Tibial artery (tissue), 4 donors: ENCODE measurements around the gene SLFN5.

Experiments
- DNase-seq, 2 donors: peaks; one replicate each; pipeline ENCODE4 v3.0.0-alpha.2; 2019
- H3K27ac ChIP-seq, 2 donors: fragments of 200-600 bp; sonication (generic) in 1 of 2; 1 replicate in 1 of 2; 2 replicates in 1 of 2; pipeline ENCODE4 v1.5.1; 2018 to 2019; ENCODE audit warnings: mild to moderate bottlenecking in 1 of 2
- H3K27me3 ChIP-seq, 2 donors: fragments of 200-600 bp; sonication (generic) in 1 of 2; one replicate each; pipeline versions ENCODE4 v1.5.1 to v1.6.0; 2016 to 2019
- H3K36me3 ChIP-seq, 3 donors: fragments of 200-600 bp; sonication (generic) in 2 of 3; one replicate each; pipeline ENCODE4 v1.5.1; 2016 to 2019; ENCODE audit warnings: mild to moderate bottlenecking in 2 of 3
- H3K4me1 ChIP-seq, 4 donors: fragments of 200-600 bp; sonication (generic) in 2 of 4; 1 replicate in 3 of 4; 2 replicates in 1 of 4; pipeline ENCODE4 v1.5.1; 2016 to 2019
- H3K4me3 ChIP-seq, 2 donors: fragments of 200-600 bp; sonication (generic) in 1 of 2; 1 replicate in 1 of 2; 2 replicates in 1 of 2; pipeline ENCODE4 v1.5.1; 2018 to 2019; ENCODE audit warnings: mild to moderate bottlenecking in 2 of 2
- H3K9me3 ChIP-seq, 3 donors: fragments of 200-600 bp; sonication (generic) in 1 of 3; one replicate each; pipeline ENCODE4 v1.5.1; 2016 to 2019
- CTCF ChIP-seq, 2 experiments: fragments of 200-600 bp in 1 of 2; fragments of 450-650 bp in 1 of 2; IDR thresholded peaks; one replicate each; pipeline ENCODE4 v1.5.1; 2017 to 2019; ENCODE audit warnings: antibody characterized with exemption in 2 of 2, mild to moderate bottlenecking in 1 of 2, moderate library complexity in 1 of 2
- intact Hi-C: fragments of 100-400 bp; cut with DNase I; formaldehyde crosslinking; loops from one replicate; pipeline ENCODE4 v1.15.0; 2023; ENCODE audit warnings: low total_unique reads

Gene SLFN5

GRCh38 chr17:35214192-35214591 is 28.7 kb upstream of the SLFN5 start:
- no peak for DNase-seq
- no peak overlapping the region for H3K27ac ChIP-seq

GRCh38 chr17:35214631-35215273 is 28.1 kb upstream of the SLFN5 start:
- no peak for DNase-seq
- H3K27me3 ChIP-seq, result peaks cover 0 to 7% of the 10 kb centered on the region in 2 donors
- intact Hi-C loops, result no loop called here
- no peak overlapping the region for H3K4me3 ChIP-seq
- H3K36me3 ChIP-seq, result no peaks in the 10 kb centered on the region
- TF ChIP-seq CTCF (IDR thresholded peaks at IDR 0.05), result no peak
- no peaks in the 10 kb centered on the region for H3K4me1 ChIP-seq
- no peak overlapping the region for H3K27ac ChIP-seq
- H3K9me3 ChIP-seq, result no peaks in the 10 kb centered on the region

More at GRCh38 chr17:35214192-35214591, 28.7 kb upstream of the SLFN5 start:
- no peak for TF ChIP-seq CTCF (IDR thresholded peaks at IDR 0.05)
- Histone ChIP-seq H3K36me3 (no peaks in the 10 kb centered on the region), H3K9me3 (no peaks in the 10 kb centered on the region), H3K4me3 (no peak overlapping the region), H3K27me3 (peaks cover 0 to 7% of the 10 kb centered on the region in 2 donors), H3K4me1 (no peaks in the 10 kb centered on the region)
- intact Hi-C loops, result no loop called here

- no peaks in the 10 kb centered on the region for H3K4me1 ChIP-seq
- H3K9me3 ChIP-seq, result peaks cover 0 to 5% (median 0%) of the 10 kb centered on the region in 3 donors
- no peaks in the 10 kb centered on the region for H3K36me3 ChIP-seq
- no peak overlapping the region for H3K4me3 ChIP-seq
- H3K27ac ChIP-seq, result no peak overlapping the region
- no peak for DNase-seq
- intact Hi-C loops, result no loop called here
- no peak for TF ChIP-seq CTCF (IDR thresholded peaks at IDR 0.05)
- peaks cover 0 to 7% of the 10 kb centered on the region in 2 donors for H3K27me3 ChIP-seq
These were observed 25.8 kb upstream of the SLFN5 start for GRCh38 chr17:35217107-35217506.

GRCh38 chr17:35218915-35219314 is 24.0 kb upstream of the SLFN5 start:
- peaks cover 0 to 12% (median 3%) of the 10 kb centered on the region in 3 donors for H3K9me3 ChIP-seq
- no peaks in the 10 kb centered on the region for H3K36me3 ChIP-seq
- H3K4me1 ChIP-seq, result no peaks in the 10 kb centered on the region
- no peak overlapping the region for H3K27ac ChIP-seq
- intact Hi-C loops, result no loop called here
- H3K27me3 ChIP-seq, result peaks cover 0 to 9% of the 10 kb centered on the region in 2 donors
- H3K4me3 ChIP-seq, result no peak overlapping the region
- TF ChIP-seq CTCF (IDR thresholded peaks at IDR 0.05), result no peak
- DNase-seq, result no peak

GRCh38 chr17:35222452-35222851 is 20.4 kb upstream of the SLFN5 start:
- no peak for DNase-seq
- intact Hi-C loops, result no loop called here
- H3K27me3 ChIP-seq, result peaks cover 0 to 2% of the 10 kb centered on the region in 2 donors
- H3K4me3 ChIP-seq, result no peak overlapping the region
- no peak for TF ChIP-seq CTCF (IDR thresholded peaks at IDR 0.05)
- no peaks in the 10 kb centered on the region for H3K36me3 ChIP-seq
- no peak overlapping the region for H3K27ac ChIP-seq
- no peaks in the 10 kb centered on the region for H3K4me1 ChIP-seq
- H3K9me3 ChIP-seq, result peaks cover 0 to 12% (median 3%) of the 10 kb centered on the region in 3 donors
